Mononuclear cell (primary cell): ENCODE data around the gene USP1. TPM values are rescaled to one million over a fixed set of nuclear protein-coding genes. Genes with fewer than 3 reads are reported as not detected.

Source experiments
- H3K27me3 ChIP-seq: 2 replicates; pipeline ENCODE4 v1.6.0; 2011; ENCODE audit warnings: low read length, control low read depth; ENCODE audit not compliant: insufficient read depth
- H3K4me1 ChIP-seq: 2 replicates; pipeline ENCODE4 v1.5.1; 2011; ENCODE audit warnings: mild to moderate bottlenecking, low read length, control low read depth; ENCODE audit not compliant: insufficient read depth
- H3K4me3 ChIP-seq: 2 replicates; pipeline ENCODE4 v1.5.1; 2011; ENCODE audit warnings: mild to moderate bottlenecking, low read length, moderate library complexity
- H3K9me3 ChIP-seq: 2 replicates; pipeline ENCODE4 v1.5.1; 2011; ENCODE audit warnings: low read depth, mild to moderate bottlenecking, control low read depth, low read length
- total RNA-seq: library from RNA; depleted of rRNA; stranded (reverse); fragments of >200 nt; gene quantifications from one replicate; pipeline ENCODE4 v1.2.3, GENCODE V29; 2012

USP1 gene
- total RNA-seq, 1 donor: 33.6 TPM

DNA sequence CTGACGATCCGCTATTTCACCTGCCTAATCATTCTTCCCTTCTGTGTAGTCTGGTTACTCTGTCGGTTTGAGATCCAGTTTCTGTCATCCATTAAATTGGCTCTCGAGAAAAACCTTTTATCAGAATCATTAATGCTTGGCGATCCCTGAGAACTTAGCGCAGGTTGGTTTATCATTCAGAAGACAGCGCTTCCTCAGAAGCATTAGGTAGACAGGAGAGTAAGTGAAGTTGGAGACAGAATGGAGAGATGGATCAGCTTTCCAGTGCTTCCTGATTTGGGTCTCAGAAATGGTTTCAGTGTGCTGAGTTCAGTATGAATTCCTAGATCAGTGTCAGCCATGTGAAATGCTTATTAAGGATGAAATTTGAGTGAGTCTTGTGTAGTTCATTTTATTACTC is 1.3 kb downstream of the USP1 start:
- H3K4me1 ChIP-seq: peaks cover 31% of the 10 kb centered on the region
- H3K4me3 ChIP-seq: peak overlapping the region; percentile 86
- no peaks in the 10 kb centered on the region for H3K27me3 ChIP-seq
- H3K9me3 ChIP-seq: no peaks in the 10 kb centered on the region

GRCh38 chr1:62439652-62440371 is 3.0 kb downstream of the USP1 start:
- no peak overlapping the region for H3K4me3 ChIP-seq
- no peaks in the 10 kb centered on the region for H3K9me3 ChIP-seq
- H3K4me1 ChIP-seq: peaks cover 31% of the 10 kb centered on the region
- no peaks in the 10 kb centered on the region for H3K27me3 ChIP-seq

DNA sequence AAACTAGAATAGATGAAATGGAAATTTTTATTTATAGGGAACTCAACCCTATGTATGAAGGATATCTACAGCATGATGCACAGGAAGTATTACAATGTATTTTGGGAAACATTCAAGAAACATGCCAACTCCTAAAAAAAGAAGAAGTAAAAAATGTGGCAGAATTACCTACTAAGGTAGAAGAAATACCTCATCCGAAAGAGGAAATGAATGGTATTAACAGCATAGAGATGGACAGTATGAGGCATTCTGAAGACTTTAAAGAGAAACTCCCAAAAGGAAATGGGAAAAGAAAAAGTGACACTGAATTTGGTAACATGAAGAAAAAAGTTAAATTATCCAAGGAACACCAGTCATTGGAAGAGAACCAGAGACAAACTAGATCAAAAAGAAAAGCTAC is 7.9 kb downstream of the USP1 start:
- Histone ChIP-seq H3K27me3 (no peaks in the 10 kb centered on the region), H3K4me1 (peaks cover 6% of the 10 kb centered on the region), H3K9me3 (no peaks in the 10 kb centered on the region), H3K4me3 (no peak overlapping the region)

DNA sequence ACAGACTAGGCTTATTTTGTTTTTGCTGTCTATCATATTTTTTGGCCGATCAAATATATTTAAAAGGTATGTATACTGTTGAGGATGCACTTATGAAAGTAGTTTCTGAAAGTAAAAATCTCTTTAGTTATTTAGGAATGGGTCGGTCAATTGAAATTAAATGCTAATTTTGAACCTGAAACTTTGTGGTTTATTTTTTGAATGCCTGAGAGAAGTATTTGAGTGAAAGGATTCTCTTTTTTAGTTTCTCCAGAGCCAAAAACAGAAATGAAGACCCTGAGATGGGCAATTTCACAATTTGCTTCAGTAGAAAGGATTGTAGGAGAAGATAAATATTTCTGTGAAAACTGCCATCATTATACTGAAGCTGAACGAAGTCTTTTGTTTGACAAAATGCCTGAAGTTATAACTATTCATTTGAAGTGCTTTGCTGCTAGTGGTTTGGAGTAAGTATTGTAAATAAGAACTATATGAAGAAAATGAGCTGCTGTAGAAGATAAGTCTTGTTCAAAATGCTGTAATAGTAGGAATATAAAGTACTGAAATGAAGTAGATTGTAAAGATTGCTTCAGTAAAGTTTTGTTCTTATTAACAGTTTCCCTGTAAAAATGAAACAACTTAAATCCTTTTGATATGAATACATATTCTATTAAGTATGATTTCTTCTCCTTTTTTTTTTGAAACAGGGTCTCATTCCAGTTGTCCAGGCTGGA is 11.5 kb downstream of the USP1 start:
- H3K4me1 ChIP-seq: no peaks in the 10 kb centered on the region
- no peak overlapping the region for H3K4me3 ChIP-seq
- no peaks in the 10 kb centered on the region for H3K27me3 ChIP-seq
- no peaks in the 10 kb centered on the region for H3K9me3 ChIP-seq

- H3K9me3 ChIP-seq: no peaks in the 10 kb centered on the region
- no peaks in the 10 kb centered on the region for H3K4me1 ChIP-seq
- H3K4me3 ChIP-seq: no peak overlapping the region
- no peaks in the 10 kb centered on the region for H3K27me3 ChIP-seq
Observed at GRCh38 chr1:62450301-62450700, 13.5 kb downstream of the USP1 start.

GRCh38 chr1:62452951-62453350 is 16.1 kb downstream of the USP1 start:
- Histone ChIP-seq H3K4me3 (no peak overlapping the region), H3K27me3 (no peaks in the 10 kb centered on the region), H3K9me3 (no peaks in the 10 kb centered on the region), H3K4me1 (no peaks in the 10 kb centered on the region)

DNA sequence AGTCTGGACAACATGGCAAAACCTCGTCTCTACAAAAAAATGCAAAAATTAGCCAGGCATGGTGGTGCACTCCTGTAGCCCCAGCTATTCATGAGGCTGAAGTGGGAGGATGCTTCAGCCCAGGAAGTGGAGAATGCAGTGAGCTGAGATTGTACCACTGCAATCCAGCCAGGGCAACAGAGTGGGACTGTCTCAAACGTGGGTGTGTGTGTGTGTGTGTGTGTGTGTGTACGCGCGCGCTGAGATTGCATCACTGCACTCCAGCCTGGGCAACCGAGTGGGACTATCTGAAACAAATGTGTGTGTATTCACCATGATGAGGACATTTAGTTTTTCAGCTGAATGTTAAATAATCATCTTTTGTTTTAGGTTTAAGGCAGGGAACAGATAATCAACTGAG is 21.1 kb downstream of the USP1 start:
- H3K4me1 ChIP-seq: no peaks in the 10 kb centered on the region
- H3K4me3 ChIP-seq: no peak overlapping the region
- H3K27me3 ChIP-seq: no peaks in the 10 kb centered on the region
- H3K9me3 ChIP-seq: no peaks in the 10 kb centered on the region

DNA sequence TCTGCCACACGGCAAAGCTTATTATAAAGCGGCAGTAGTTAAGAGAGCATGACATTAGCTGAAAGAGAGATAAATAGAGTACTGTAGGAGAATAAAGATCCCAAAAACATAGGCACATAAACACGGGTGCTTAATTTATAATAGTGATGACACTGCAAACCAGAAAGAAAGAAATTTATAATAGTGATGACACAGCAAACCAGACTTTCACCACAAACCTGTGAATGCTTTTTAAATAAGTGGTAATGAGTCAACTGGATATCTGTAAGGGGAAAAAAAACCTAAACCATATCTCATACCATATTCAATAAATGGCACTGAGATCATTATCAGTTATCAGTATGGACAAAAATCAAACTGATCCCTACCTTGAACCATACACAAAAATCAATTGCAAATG is 25.5 kb downstream of the USP1 start:
- Histone ChIP-seq H3K4me3 (no peak overlapping the region), H3K9me3 (no peaks in the 10 kb centered on the region), H3K4me1 (no peaks in the 10 kb centered on the region)

GRCh38 chr1:62467092-62467491 is 30.2 kb downstream of the USP1 start:
- H3K9me3 ChIP-seq: no peaks in the 10 kb centered on the region
- no peaks in the 10 kb centered on the region for H3K4me1 ChIP-seq
- no peaks in the 10 kb centered on the region for H3K27me3 ChIP-seq
- no peak overlapping the region for H3K4me3 ChIP-seq

More for the DNA sequence above, 25.5 kb downstream of the USP1 start:
- H3K27me3 ChIP-seq: no peaks in the 10 kb centered on the region

GRCh38 chr1:62476525-62477219 is 39.8 kb downstream of the USP1 start:
- Histone ChIP-seq H3K4me1 (no peaks in the 10 kb centered on the region), H3K9me3 (no peaks in the 10 kb centered on the region), H3K27me3 (no peaks in the 10 kb centered on the region), H3K4me3 (no peak overlapping the region)

- Histone ChIP-seq H3K4me1 (peaks cover 4% of the 10 kb centered on the region), H3K27me3 (no peaks in the 10 kb centered on the region)
Observed at GRCh38 chr1:62481681-62482080, 44.8 kb downstream of the USP1 start.

GRCh38 chr1:62484824-62485468 is 48.1 kb downstream of the USP1 start:
- H3K27me3 ChIP-seq: no peaks in the 10 kb centered on the region
- no peak overlapping the region for H3K4me3 ChIP-seq
- no peaks in the 10 kb centered on the region for H3K9me3 ChIP-seq
- H3K4me1 ChIP-seq: peaks cover 4% of the 10 kb centered on the region

More at GRCh38 chr1:62481681-62482080, 44.8 kb downstream of the USP1 start:
- Histone ChIP-seq H3K9me3 (no peaks in the 10 kb centered on the region), H3K4me3 (no peak overlapping the region)

- peaks cover 4% of the 10 kb centered on the region for H3K4me1 ChIP-seq
- H3K4me3 ChIP-seq: no peak overlapping the region
- H3K27me3 ChIP-seq: no peaks in the 10 kb centered on the region
- H3K9me3 ChIP-seq: no peaks in the 10 kb centered on the region
Observed at GRCh38 chr1:62487956-62488355, 51.1 kb downstream of the USP1 start.

GRCh38 chr1:62492521-62492920 is 55.7 kb downstream of the USP1 start:
- Histone ChIP-seq H3K27me3 (no peaks in the 10 kb centered on the region), H3K4me1 (no peaks in the 10 kb centered on the region), H3K9me3 (no peaks in the 10 kb centered on the region), H3K4me3 (no peak overlapping the region)

DNA sequence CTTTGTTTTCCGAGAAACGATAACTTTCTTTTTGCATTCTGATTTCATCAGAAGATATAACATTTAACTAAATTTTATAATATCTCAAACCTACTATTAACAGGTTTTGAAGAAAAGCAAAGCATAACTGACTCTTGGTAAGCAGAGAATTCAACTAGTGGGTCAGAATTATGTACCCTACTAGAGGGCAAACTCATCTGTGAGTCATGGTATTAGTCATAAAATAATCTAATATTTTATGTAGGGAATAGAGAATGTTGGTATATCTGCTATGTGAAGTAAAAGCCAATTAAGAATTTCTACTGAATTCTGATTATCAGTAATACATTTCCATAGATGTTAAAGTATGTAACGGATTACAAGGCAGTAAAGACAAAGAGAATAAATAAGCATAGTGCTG is 56.8 kb downstream of the USP1 start:
- Histone ChIP-seq H3K4me3 (no peak overlapping the region), H3K27me3 (no peaks in the 10 kb centered on the region), H3K4me1 (no peaks in the 10 kb centered on the region), H3K9me3 (no peaks in the 10 kb centered on the region)
